HAP-1 (cell line): Measurements from ENCODE around the gene DSTN.

Source experiments
- DNase-seq, 2 experiments: peaks; one replicate each; pipeline ENCODE4 v3.0.0-alpha.2; 2016 to 2020; ENCODE audit warnings: low spot score in 2 of 2
- H3K27me3 ChIP-seq: fragments of 250-450 bp; sonication (Bioruptor Pico); 2 replicates; pipeline ENCODE4 v1.5.1; 2020; ENCODE audit warnings: low read depth, mild to moderate bottlenecking, moderate library complexity
- H3K36me3 ChIP-seq: fragments of 250-450 bp; sonication (Bioruptor Pico); replicated peaks from 2 replicates; pipeline ENCODE4 v1.5.1; 2020; ENCODE audit warnings: mild to moderate bottlenecking
- H3K4me1 ChIP-seq: fragments of 250-450 bp; sonication (Bioruptor Pico); 2 replicates; pipeline ENCODE4 v1.5.1; 2020; ENCODE audit warnings: mild to moderate bottlenecking
- H3K4me3 ChIP-seq: fragments of 250-450 bp; sonication (Bioruptor Pico); 2 replicates; pipeline ENCODE4 v1.5.1; 2020; ENCODE audit warnings: mild to moderate bottlenecking, moderate library complexity
- H3K9me3 ChIP-seq: fragments of 250-450 bp; sonication (Bioruptor Pico); 2 replicates; pipeline ENCODE4 v1.5.1; 2020; ENCODE audit warnings: mild to moderate bottlenecking, moderate library complexity
- in situ Hi-C: fragments of 300-500 bp; cut with MboI; formaldehyde crosslinking; loops from 3 replicates; pipeline ENCODE4 v1.14.3; 2020; ENCODE audit warnings: low sequenced_read_pairs, inconsistent platforms, mixed read lengths

Gene DSTN

DNA sequence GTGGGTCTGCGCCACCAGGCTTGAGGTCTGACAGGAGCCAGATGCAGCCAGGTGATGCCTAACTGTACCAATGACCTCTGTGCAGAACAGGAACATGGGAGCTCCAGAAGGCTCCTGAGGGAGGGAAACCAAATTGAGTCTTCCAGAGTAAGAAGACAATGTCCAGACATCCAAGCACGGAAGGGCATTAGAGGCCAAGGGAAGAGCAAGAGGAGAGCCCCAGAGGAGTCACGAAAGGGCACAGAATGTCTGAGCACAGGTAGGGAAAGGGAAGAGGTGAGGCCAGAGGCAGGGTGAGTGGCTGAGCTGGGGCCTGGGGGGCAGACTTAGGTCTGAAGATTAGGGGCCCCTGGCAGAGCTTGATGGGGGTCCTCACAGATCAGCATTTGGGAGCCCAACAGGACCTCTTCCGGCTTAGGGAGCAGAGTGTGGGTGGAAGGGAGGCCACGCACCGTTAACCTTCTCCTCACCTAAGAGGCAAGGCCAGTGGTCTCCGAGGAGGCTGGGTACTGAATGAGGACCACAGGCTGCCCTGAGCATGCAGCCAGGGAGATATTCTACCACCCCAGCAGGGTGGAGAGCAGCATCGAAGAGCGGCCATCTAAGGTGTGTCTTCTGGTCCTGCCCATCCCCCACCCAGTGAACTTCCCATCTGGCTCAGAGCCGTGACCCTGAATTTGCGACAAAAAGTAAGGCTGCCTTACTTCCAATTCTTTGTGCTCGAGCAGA lies 70.4 kb downstream of the DSTN start:
- H3K9me3 ChIP-seq, result no peaks in the 10 kb centered on the region
- no peak overlapping the region for H3K4me3 ChIP-seq
- no peaks in the 10 kb centered on the region for H3K27me3 ChIP-seq
- in situ Hi-C loops, result no loop called here
- DNase-seq, result no peak
- H3K36me3 ChIP-seq, result peaks cover 27% of the 10 kb centered on the region
- no peaks in the 10 kb centered on the region for H3K4me1 ChIP-seq

DNA sequence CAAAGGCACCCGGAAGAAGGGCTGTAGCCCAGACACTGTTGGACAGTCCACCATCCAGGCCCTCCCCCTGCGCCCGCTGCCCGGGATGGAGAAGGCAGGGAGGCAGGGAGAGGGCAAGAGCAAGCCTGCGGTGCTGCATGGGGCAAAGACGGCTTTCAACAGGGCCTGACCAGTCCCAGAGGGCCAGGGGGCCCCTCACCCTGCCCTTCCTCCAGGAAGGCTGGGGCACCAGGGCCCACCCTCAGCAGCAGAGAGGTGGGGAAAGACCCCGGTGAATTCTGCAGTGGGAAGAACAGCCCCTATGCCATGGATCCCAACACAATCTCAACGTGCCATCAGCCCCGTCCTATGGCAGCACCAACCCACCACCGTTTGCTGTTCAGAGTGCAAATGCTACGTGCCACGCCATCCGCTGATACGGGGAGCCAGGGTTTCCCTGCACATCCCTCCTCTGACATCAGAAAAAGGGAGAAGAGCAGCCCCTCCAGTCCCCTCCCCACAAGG lies 71.1 kb downstream of the DSTN start:
- H3K27me3 ChIP-seq, result no peaks in the 10 kb centered on the region
- in situ Hi-C loops, result no loop called here
- no peaks in the 10 kb centered on the region for H3K9me3 ChIP-seq
- no peak overlapping the region for H3K4me3 ChIP-seq
- H3K36me3 ChIP-seq, result peaks cover 21% of the 10 kb centered on the region
- no peaks in the 10 kb centered on the region for H3K4me1 ChIP-seq
- DNase-seq, result no peak

DNA sequence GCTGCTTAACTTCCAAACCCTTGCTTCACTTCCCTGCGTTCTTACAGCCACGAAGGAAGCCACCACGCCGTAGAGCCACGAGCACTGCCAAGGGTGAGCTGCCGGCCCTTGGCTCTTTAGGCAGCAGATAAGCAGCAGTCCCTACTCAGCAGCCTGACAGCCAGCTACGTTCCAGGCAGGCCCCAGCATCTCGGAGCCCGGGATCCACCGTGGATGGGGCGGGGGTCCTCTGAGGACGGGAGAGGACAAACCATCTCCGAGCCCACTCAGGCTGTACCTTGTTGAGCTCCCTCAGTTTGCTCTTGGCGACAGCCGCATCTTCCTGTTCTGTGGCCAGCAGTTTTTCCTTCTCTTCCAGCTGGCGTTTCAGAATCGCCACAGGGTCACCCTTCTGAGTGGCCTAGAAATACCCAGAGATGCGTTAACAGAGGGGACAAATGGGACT lies 71.7 kb downstream of the DSTN start:
- Histone ChIP-seq H3K4me1 (no peaks in the 10 kb centered on the region), H3K27me3 (no peaks in the 10 kb centered on the region), H3K4me3 (no peak overlapping the region), H3K9me3 (no peaks in the 10 kb centered on the region), H3K36me3 (peaks cover 15% of the 10 kb centered on the region)
- DNase-seq, result no peak
- in situ Hi-C loops, result no loop called here

DNA sequence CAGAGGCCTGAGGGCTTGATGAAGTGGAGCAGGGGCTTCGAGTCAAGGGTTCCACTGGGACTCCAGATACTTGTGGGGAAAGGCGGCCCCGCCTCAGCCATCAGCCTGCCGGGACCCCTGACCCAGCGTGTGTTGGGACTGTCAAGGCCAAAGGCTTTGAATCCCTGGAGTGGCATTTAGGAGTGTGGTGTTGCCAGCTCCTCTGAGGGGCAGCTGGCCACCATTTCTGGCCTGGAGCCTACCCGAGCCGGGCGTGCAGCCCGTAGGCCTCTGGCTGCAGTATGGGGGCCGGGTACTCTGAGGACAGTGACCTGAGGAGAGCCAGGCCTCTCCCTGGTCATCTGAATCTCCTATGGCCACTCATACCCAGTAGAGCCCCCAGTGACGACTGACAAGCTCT lies 72.1 kb downstream of the DSTN start:
- peaks cover 12% of the 10 kb centered on the region for H3K36me3 ChIP-seq
- DNase-seq, result no peak
- H3K9me3 ChIP-seq, result no peaks in the 10 kb centered on the region
- no peaks in the 10 kb centered on the region for H3K4me1 ChIP-seq
- H3K4me3 ChIP-seq, result no peak overlapping the region
- no peaks in the 10 kb centered on the region for H3K27me3 ChIP-seq
- in situ Hi-C loops, result no loop called here

DNA sequence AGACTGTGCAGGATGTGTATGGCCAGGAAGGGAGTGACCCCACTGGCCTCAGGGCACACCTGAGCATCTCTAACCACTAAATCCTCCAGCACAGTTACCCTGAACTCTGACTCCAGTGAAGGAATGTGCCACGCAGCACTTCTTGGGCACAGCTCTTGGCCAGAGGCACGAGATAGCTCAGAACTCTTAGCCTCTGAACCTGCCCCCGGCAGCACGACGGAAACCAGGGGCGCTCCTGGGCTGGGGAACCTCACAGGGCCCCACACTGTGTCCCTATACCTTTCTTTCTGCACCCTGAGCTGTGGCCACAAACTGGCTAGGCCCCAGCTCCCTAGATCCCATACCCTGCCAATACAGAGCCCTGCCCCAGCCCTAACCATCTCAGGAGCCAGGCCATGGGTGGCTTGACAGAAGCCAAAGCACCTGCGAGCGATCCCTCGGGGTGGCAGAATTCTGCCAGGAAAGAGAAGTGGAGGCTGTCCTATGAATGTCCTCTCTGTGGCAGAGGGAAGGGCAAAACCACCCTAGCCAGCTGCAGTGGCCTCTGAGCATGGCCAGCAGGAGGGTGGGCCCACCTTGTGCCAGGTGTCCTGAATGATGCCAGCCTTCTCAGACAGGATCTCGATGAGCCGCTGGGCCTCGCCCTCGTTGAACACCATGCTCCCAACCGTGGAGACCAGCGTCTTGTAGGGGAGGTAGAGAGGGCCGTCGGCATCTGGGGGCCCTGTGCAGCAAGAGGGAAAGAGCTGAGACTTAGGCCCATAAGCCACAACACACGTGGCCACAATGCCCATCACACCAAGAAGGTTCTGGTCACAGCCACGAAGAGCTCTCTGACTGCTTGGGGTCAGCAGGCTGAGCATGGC lies 72.8 kb downstream of the DSTN start:
- Histone ChIP-seq H3K36me3 (peaks cover 7% of the 10 kb centered on the region), H3K4me3 (no peak overlapping the region), H3K9me3 (no peaks in the 10 kb centered on the region), H3K4me1 (no peaks in the 10 kb centered on the region), H3K27me3 (no peaks in the 10 kb centered on the region)
- no peak for DNase-seq
- in situ Hi-C loops, result no loop called here

DNA sequence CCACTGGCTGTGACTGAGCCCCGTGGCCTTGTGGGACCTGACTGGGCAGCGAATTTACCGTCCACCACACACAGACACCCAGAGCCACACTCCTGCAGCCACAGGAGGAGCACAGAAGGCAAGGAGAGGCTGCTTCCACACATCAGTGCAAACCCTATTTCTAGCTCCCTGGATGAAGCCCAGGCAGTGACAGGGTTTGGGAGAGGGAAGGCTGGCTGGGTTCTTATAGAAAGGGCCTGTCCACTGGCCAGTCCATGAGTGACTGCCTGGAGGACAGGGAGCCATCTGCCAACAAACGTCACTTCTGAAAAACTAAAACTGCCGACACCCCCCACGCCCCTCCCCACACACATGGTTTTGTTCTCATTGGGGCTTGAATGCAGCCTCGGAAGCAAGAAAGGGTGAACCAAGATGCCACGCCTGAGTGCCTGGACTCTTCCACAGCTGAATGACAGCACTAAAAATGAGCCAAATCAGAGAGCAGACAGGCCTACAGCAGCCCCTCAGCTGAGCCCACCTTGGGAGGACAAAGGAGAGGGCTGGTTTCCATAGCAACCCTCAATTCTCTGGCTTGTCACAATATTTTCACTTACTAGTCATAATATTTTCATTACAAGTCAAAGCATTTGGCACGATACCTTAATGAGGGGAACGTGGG lies 73.8 kb downstream of the DSTN start:
- no peak overlapping the region for H3K4me3 ChIP-seq
- no peak for DNase-seq
- H3K36me3 ChIP-seq, result peaks cover 7% of the 10 kb centered on the region
- H3K4me1 ChIP-seq, result no peaks in the 10 kb centered on the region
- no peaks in the 10 kb centered on the region for H3K27me3 ChIP-seq
- in situ Hi-C loops, result no loop called here
- H3K9me3 ChIP-seq, result no peaks in the 10 kb centered on the region

DNA sequence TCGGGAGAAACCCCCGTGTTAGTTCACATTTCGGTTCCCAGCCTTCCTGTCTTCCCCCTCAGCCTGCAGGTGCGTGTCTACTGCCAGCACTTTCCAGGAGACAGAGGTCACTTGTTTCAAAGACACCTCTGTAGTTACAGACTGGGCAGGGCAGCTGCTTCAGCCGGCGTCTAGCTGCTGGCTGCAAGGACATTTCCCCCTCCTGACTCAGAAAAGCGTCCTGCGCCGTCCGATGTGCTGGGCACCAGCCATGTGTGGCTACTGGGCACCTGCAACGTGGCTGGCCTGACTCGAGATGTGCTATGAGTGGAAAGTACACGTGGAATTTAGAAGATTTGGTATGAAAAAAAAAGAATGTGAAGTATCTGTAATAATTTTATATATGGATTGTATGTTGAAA lies 74.6 kb downstream of the DSTN start:
- in situ Hi-C loops, result no loop called here
- H3K9me3 ChIP-seq, result no peaks in the 10 kb centered on the region
- H3K27me3 ChIP-seq, result no peaks in the 10 kb centered on the region
- peaks cover 2% of the 10 kb centered on the region; the same call in 1 of the 2 replicates for H3K4me1 ChIP-seq
- no peak overlapping the region for H3K4me3 ChIP-seq
- DNase-seq, result no peak
- H3K36me3 ChIP-seq, result peaks cover 7% of the 10 kb centered on the region

DNA sequence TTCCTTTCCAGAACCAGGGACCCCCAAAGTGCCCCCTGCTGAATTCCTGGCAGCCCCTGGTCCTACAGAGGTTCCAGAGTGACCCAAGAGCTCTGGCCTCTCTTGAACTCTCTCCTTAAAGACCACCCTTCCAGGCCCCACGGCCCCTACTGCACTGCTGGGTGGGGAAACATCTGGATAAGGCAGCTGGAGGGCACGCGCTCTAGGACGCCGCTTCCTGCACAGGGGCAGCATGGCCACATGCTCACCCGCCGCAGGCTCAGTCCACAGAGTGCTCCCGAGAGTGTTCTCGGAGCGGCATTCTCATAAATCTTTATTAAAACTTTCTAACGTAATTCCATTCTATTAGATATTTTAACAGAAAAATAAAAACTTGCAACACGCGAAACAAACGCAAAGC lies 75.1 kb downstream of the DSTN start:
- H3K27me3 ChIP-seq, result no peaks in the 10 kb centered on the region

DNA sequence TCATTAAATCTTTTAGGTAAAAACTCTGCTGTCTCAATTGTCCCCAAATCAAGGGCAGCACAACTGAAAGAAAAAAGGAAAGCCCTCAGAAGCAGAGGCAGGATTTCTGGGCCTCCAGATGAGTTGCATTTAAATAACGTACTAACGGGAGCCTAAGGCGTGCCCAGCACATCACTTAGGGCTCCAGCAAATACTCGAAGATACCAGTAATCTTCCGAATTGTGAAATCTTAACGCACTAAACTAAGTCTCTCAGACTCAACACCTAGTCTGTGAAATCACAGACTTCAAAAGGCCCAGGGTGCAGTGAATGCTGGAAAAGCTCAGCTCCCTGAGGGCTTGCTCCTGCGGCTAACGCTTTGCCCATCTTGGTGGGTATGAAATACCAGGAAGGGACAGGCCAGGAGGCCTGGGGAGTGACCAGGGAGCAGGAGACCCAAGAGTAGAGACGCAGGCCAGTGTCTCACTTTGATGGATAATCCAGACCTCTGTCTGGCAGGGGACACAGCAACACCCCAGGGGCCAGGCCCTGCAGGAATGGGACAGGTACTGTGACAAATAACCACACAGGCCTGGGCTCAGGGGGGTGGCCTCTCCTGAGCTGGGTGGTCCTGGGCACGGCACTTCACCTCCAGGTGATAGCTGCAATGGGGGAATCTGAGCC lies 75.8 kb downstream of the DSTN start:
- H3K4me1 ChIP-seq, result peaks cover 2% of the 10 kb centered on the region; the same call in 1 of the 2 replicates
- no peak overlapping the region for H3K4me3 ChIP-seq
- H3K36me3 ChIP-seq, result peaks cover 4% of the 10 kb centered on the region
- H3K9me3 ChIP-seq, result no peaks in the 10 kb centered on the region
- no peaks in the 10 kb centered on the region for H3K27me3 ChIP-seq
- in situ Hi-C loops, result no loop called here
- DNase-seq, result no peak

More for the DNA sequence above, 75.1 kb downstream of the DSTN start:
- Histone ChIP-seq H3K4me1 (peaks cover 2% of the 10 kb centered on the region; the same call in 1 of the 2 replicates), H3K36me3 (peaks cover 7% of the 10 kb centered on the region), H3K9me3 (no peaks in the 10 kb centered on the region), H3K4me3 (no peak overlapping the region)
- in situ Hi-C loops, result no loop called here
- DNase-seq, result no peak

DNA sequence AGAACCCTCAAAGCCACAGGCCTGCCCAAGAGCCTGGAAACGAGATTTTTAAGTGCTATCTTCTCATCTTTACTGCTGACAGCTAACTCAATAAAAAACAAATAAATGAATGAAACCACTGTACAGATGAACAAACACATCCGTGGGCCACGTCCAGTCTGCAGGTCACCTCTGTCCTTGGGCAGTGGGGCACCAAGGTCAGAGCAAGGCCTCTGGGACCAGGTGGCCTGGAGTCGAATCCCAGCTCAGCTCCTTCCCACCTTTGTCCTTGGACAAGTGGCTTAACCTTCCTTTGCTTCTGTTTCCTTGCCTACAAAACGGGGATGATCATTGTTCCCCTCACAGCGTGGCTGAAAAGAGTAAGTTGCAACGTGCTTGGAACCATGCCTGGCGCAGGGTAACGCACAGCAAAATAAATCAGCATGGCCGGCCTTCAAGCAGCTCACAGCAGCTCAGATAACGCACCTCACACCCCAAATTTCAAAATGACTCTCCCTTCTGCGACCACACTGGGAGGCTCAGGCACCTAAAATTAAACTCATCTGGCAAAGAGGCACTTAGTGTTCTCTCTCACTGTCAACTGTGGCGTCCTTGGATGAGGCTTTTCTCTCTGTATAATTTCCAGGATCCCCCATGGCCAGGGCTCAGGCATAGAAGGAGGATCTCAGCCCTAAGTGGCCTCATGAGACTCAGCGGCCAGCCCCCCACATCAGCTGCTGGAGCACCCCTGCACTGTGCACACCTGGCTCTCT lies 76.5 kb downstream of the DSTN start:
- Histone ChIP-seq H3K36me3 (no peaks in the 10 kb centered on the region; the same call in 1 of the 2 replicates), H3K4me1 (peaks cover 2% of the 10 kb centered on the region; the same call in 1 of the 2 replicates), H3K4me3 (no peak overlapping the region), H3K27me3 (no peaks in the 10 kb centered on the region), H3K9me3 (no peaks in the 10 kb centered on the region)
- DNase-seq, result no peak
- in situ Hi-C loops, result no loop called here

DNA sequence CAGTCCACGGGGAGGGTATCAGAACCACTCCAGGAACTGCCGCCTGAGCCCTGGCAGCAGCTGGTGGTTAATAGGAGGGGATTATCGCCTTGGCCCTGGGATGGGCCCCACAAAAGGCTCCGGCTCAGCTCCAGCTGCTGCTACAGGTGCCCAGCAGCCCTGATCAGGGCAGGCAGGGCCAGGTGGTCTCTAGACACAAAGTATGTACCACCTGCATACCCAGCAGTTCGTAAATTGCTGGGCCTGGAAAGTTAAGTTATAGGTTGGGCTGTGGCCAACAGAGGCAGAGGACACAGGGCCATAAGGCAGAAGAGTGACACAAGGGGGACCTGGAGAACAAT lies 77.1 kb downstream of the DSTN start:
- Histone ChIP-seq H3K4me3 (no peak overlapping the region), H3K36me3 (no peaks in the 10 kb centered on the region; the same call in 1 of the 2 replicates), H3K4me1 (peaks cover 2% of the 10 kb centered on the region; the same call in 1 of the 2 replicates), H3K27me3 (no peaks in the 10 kb centered on the region), H3K9me3 (no peaks in the 10 kb centered on the region)
- DNase-seq, result no peak
- in situ Hi-C loops, result no loop called here

DNA sequence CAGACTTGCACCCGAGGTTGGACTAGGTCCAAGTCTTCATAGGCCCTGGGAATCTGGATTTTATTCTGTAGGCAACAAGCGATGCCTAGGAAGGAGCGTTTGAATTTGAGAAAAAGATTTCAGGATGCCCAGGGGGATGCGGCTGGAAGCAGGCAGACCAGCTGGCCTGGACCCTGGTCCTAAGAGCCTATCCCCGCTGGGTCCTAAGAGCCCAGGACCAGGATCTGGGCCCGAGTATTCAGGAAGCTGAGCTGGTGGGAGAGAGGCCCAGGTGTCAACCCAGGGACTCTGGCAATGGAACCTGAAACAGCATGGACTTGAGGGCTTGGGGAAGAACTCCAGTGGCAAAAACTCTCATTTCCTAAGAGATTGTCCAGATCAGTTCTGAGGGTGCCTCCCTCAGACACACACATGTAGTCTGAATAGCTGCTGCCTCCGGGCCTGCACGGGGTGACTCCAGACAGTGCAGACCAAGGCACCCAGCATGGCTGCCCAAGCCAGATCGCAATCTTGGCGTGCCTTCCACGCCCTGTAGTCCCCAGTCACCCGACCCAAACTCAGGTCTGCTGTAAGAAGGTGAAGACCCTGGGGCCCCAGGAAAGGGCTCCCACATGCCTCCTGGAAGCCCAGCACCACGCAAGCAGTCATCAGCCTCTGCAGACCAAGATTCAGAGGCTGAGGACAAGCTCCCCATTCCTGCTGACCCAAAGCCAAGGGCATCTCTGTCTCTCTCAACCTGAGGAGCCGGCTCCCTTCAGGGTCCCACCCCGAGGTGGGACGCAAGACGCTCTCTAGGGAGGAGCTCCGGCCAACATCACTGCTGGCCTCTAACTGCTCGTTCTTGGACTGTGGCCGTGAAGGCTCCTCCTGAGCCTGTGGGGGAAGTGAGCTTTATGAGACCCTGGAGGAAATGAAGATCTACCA lies 77.8 kb downstream of the DSTN start:
- no peak overlapping the region for H3K4me3 ChIP-seq
- H3K9me3 ChIP-seq, result no peaks in the 10 kb centered on the region
- no peaks in the 10 kb centered on the region; the same call in 1 of the 2 replicates for H3K36me3 ChIP-seq
- in situ Hi-C loops, result no loop called here
- no peak for DNase-seq
- H3K27me3 ChIP-seq, result no peaks in the 10 kb centered on the region
- peaks cover 2% of the 10 kb centered on the region; the same call in 1 of the 2 replicates for H3K4me1 ChIP-seq
